NCI-H2227 (cell line): ENCODE results near the gene SPATA12.

Source experiments
- DNase-seq: peaks from one replicate; lab custom pipeline; 2025; ENCODE audit not compliant: unreplicated experiment; lab: John Stamatoyannopoulos, UW

The SPATA12 gene

DNA sequence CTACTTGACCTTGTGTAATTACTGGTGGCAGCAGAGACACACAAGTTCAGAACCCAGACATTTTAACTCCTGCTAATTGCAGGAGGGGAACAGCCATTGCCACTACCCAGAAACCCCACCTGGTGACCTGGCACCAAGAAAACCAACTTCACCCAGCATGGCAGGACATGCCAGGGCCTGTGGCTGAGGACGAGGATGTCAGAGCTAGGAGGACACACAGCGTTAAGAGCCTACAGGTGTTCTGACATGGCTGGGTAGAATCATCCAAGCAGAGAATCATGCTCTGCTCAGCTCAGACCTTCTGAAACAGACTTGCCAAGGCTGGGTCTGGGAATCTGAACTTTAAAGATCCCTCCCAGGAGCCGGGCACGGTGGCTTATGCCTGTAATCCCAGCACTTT, 11.7 kb upstream of the SPATA12 start:
- DNase-seq = no peak

DNA sequence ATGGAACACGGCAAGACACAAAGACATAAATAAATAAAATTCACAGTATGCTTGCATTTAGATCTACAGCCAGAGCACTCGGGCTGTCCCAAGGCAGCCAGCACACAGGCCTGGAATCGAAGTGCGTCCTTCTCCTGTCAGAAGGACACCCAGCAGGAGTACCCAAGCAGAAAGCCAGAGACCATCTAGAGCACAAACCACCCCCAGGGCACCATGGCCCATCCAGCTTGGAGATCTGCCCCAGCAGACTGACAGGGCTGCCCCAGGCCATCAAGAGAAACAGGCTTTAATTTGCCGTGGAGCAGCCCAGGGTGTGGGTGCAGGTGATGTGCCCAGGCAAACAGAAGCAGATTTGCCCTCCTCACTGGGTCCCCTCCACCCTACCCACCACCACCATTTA, 7.8 kb upstream of the SPATA12 start:
- no peak for DNase-seq

GRCh38 chr3:57053122-57053521, 7.3 kb upstream of the SPATA12 start:
- DNase-seq = no peak

GRCh38 chr3:57057351-57057750, 3.1 kb upstream of the SPATA12 start:
- no peak for DNase-seq

DNA sequence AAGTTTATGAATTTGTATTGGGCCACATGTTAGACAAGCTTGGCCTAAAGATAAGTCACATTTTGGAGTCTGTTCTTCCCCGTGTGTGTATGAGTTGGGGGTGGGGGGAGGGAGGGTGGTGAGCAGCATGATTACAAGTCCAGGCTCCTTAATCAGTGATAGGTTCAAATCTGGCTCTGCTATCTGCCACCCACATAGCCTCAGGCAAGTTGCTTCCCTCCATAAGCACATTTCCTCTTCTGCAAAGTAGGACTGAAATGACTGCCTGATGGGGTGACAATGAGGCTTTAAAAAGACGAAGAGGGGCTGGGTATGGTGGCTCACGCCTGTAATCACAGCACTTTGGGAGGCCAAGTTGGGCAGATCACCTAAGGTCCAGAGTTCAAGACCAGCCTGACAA, 1.1 kb upstream of the SPATA12 start:
- DNase-seq = no peak

DNA sequence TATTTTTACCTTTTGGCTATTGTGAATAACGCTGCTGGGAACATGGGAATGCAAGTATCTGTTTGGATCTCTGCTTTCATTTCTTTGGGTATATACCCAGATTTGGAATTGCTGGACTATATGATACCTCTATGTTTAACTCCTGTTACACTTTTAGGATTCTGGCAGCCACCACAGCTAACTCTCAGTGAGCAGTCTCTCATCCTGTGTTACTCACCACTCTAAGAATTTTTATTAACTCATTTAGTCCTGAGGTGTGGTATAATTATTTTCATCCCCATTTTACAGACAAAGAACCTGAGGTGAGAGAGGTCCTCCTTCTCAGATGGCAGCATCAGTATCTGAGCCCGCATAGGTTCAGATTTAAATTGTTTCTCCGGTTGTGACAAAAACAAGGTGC, 1.1 kb downstream of the SPATA12 start:
- no peak for DNase-seq

DNA sequence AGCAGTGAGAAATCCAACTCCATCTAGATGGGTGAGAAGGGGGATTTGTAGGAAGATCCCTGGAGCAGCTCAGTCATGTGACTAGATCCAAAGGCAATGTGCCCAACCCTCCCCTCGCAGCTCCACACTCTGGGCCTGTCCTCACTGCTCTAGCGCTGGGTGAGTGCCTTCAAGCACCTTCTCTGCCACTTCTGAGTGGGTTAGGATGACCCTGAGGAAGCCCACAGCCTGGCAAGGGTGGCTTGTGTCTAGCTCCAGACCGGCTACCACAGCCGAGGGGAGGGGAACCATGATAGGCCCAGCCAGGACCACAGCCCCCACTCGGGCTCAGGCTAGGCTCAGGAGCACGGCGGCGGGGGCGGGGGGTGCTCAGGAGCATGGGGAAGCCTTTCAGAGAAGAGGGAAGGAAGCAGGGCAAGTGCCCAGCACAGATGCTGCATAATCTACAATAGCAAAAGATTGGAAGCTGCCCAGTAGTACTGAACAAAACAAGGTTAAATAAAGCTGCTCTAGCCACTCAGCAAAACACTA, 1.7 kb downstream of the SPATA12 start:
- DNase-seq = peak; percentile 13

DNA sequence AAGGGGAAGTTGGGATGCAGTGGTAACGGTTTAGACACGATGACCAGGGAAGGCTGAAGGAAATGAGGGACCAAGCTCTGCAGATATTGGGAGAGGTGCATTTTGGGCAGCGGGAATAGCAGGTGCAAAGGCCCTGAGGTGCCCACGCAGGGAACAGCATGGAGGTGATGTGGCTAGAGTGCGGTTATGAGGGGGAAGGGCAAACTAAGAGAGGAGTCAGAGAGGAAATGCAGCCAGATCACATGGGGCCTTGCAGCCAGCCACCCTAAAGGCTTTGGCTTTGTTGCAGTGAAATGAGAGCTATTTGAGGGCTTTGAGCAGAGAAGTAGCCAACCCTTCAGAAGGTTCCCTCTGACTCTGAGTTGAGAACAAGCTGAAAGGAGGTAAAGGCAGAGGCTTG, 2.6 kb downstream of the SPATA12 start:
- DNase-seq = no peak

GRCh38 chr3:57064001-57064400, 3.5 kb downstream of the SPATA12 start:
- no peak for DNase-seq

- DNase-seq = no peak
Observed at GRCh38 chr3:57064572-57064971, 4.1 kb downstream of the SPATA12 start.

DNA sequence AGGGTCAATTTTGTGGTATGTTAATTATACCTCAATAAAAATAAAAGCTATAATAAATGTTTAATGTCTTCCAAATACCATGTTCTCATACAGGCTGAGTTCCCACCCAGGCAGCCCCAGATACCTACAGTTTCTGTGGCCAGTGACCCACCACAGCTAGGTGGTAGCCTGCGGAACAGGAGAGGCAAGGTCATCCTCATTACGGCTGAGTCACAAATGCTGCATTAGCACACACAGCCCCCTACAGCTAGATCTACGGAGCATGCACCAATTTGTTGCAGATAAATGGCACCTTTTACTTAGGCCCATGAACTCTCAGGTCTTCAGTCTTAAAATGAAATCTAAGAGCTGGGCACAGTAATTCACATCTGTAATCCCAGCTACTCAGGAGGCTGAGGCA, 5.1 kb downstream of the SPATA12 start:
- no peak for DNase-seq

DNA sequence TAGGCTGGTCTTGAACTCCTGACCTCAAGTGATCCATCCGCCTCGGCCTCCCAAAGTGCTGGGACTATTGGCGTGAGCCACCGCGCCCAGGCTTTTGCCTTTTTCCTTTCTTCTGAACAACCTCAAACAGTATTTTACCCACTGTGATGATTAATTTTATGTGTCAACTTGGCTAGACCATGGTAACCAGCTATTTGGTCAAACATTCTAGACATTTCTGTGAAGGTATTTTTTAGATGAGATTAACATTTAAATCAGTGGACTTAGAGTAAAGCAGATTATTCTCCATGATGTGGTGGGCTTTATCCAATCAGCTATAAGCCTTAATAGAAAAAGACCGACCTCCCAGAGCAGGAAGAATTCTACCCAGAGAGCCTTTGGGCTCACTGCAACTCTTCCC, 6.0 kb downstream of the SPATA12 start:
- no peak for DNase-seq

GRCh38 chr3:57068437-57069089, 8.1 kb downstream of the SPATA12 start:
- DNase-seq = no peak

DNA sequence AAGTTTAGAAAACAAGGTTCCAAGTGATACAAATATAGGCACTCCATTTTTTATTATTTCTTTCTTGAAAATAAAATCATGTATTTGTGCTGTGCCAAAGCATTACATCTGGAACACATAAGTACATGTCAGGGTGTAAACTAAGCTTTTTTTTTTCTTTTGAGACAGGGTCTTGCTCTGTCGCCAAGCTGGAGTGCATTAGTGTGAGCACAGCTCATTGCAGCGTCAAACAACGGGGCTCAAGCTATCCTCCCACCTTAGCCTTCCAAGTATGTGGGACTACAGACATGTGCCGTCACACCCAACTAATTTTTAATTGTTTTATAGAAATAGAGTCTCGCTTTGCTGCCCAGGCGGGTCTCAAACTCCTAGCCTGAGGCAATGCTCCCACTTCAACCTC, 9.0 kb downstream of the SPATA12 start:
- no peak for DNase-seq

- no peak for DNase-seq
Observed at GRCh38 chr3:57073628-57074027, 13.2 kb downstream of the SPATA12 start.

DNA sequence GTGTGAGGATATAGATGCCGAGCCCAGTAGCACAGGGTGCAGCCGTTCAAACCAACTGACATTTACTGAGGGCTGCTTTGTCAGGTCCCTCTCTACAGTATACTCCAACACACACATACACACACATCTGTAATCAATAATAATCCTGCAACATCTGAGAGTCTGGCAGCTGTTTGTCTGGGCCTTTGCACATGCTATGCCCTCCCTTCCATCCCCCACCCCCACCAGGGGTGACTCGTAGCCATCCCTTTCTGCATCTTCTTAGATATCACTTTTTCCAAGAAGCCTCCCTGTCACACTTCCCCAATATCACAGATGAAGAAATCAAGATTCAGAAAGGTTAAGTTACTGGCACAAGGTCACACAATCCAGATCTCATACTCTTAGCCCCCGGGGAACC, 13.7 kb downstream of the SPATA12 start:
- DNase-seq = no peak

GRCh38 chr3:57076422-57076951, 16.0 kb downstream of the SPATA12 start:
- no peak for DNase-seq

- no peak for DNase-seq
Observed at GRCh38 chr3:57077630-57078343, 17.3 kb downstream of the SPATA12 start.

DNA sequence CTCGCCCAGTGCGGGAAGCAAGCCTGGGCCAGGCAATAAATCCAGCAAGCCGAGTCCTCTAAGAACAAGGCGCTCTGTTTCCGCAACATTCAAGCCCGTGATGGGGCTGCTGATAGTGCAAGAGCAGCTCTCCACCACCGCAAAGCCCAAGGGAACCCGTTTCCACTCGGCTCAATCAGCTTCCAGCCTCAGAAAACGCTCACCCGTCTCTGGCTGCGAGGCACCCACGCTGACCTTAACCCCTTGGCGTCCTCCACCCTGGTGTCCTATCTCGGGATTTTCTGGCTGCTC, 17.8 kb downstream of the SPATA12 start:
- DNase-seq = peak; percentile 31

DNA sequence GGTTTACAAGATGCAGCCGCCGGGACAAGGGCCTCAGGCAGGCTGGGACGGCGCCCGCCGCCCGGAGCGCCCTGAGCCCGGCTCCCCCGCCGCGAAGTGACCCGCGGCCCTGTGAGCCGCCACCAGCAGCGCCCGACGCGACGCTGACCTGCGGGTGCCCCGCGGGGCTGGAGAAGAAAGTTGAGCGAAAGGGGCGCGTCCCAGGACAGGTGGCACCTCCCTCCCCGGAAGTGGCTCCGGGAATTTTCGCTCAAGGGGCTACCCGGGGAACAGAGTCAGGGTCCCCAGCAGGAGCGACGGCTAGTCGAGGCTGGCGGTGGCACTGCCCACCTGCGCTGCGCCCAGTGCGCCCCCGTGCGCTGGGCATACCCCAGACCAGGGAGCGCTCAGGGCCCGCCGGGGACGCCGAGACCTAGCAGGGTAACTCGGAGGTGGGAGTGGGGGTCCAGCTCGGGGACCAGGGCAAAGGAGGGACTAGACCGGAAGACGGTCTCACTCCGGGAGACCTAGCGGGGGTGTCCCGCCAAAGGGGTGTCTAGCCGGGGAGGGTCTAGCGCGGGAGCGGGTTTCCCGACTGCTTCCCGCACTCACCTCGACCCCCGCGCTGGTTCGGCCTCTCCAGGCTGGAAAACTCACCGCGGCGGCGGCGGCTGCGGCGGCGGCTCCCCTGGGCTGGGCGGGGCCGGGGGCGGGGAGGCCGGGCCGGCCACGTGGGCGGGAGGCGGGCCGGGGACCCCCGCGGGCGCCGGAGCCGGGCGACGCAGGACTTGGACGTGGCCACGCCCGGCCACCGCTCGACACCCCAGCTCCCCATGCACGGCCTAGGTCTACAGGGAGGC, 18.4 kb downstream of the SPATA12 start:
- peak; percentile 75 for DNase-seq

GRCh38 chr3:57079474-57079831, 19.0 kb downstream of the SPATA12 start:
- DNase-seq = peak; percentile 23

DNA sequence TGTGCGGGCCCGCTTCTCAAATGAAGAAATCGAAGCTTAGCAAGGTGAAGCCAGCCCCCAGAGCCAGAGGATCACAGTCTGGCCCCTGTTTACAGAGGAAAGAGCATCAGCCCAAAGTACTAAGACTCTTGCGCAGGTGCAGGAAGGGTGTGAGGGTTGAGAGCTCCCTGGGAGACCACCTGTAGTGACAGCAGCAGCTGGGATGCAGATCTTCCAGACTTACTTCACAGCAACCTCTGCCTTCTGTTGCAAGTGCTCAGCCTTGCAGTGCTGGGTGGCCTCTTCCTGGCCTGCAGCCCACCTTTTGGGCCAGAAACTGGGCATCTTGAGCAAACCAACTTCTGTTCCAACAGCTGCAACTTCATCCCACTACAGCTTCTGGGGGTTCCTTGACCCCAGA, 19.7 kb downstream of the SPATA12 start:
- no peak for DNase-seq
